8988T (cell line): ENCODE measurements around the gene RAPGEF2.

Source experiments
- DNase-seq: peaks from one replicate; pipeline ENCODE4 v3.0.0; 2011

The RAPGEF2 gene

GRCh38 chr4:159204566-159204965 lies 101.7 kb downstream of the RAPGEF2 start:
- DNase-seq, result no peak

DNA sequence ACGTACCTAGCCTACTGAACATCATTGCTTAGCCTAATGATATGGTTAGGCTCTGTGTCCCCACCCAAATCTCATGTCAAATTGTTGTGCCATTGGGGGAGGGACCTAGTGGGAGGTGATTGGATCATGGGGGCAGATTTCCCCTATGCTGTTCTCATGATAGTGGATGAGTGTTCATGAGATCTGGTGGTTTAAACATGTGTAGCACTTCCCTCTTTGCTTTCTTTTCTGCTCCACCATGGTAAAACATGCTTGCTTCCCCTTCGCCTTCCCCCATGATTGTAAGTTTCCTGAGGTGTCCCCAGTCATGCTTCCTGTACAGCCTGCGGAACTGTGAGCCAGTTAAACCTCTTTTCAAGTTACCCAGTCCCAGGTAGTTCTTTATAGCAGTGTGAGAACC lies 102.6 kb downstream of the RAPGEF2 start:
- no peak for DNase-seq

- DNase-seq, result no peak
Measured at GRCh38 chr4:159206427-159206871, 103.6 kb downstream of the RAPGEF2 start.

DNA sequence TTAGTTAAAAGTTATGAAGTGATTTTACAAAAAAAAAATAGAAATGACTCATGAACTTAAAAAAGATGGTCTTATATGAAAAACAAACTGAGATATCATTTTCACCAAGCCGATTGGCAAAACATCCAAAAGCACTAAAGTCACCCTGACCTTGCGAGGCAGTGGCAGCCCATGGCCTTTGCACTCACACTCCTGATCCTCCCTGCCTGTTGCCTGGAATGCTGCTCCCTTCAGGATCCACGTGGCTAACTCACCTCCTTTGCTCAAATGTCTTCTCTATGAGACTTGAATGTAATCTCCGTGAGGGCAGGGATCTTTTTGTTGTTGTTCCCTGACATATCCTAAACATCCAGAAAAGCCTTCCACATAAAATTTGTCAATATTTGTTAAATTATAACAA lies 106.4 kb downstream of the RAPGEF2 start:
- DNase-seq, result no peak

GRCh38 chr4:159210975-159211374 lies 108.1 kb downstream of the RAPGEF2 start:
- no peak for DNase-seq

- DNase-seq, result no peak
Measured at GRCh38 chr4:159212675-159213293, 109.9 kb downstream of the RAPGEF2 start.

- no peak for DNase-seq
Measured at GRCh38 chr4:159216834-159217233, 114.0 kb downstream of the RAPGEF2 start.

GRCh38 chr4:159219862-159220261 lies 117.0 kb downstream of the RAPGEF2 start:
- no peak for DNase-seq

DNA sequence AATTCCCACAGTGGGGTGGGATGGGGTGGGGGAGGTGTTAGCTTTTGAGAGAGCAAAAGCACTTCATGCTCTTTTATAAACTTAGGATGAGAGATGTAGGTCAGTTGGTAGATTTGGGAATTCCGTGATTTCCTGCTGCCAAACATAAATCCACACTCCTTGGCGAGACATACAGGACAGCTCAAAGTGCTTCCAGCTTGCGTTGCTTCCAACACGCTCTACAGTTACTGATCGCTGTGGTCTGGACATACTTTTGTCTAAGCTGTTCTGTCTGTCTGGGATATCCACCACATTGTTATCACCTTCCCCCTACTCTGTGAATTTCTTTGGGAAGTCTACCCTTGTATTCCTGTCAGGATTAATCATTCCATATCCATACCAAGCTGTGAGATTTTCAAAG lies 117.5 kb downstream of the RAPGEF2 start:
- DNase-seq, result no peak

DNA sequence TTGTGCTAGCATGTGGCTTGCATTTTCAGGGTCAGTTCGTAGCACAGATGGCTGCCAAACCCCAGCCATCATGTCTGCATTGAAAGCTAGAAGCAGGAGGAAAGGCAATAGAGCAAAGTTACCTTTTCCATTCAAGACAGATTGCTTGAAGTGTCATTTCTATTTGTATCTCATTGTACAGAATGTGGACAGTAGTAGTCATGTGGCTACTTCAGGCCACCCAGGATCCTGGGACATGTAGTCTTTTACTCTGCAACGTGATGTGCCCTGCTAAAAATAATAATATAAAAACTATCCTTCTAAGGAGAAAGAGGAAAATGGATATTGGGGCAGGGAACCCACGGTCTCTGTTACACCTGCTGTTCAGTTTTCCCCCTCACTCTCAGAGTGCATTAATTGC lies 118.4 kb downstream of the RAPGEF2 start:
- no peak for DNase-seq

DNA sequence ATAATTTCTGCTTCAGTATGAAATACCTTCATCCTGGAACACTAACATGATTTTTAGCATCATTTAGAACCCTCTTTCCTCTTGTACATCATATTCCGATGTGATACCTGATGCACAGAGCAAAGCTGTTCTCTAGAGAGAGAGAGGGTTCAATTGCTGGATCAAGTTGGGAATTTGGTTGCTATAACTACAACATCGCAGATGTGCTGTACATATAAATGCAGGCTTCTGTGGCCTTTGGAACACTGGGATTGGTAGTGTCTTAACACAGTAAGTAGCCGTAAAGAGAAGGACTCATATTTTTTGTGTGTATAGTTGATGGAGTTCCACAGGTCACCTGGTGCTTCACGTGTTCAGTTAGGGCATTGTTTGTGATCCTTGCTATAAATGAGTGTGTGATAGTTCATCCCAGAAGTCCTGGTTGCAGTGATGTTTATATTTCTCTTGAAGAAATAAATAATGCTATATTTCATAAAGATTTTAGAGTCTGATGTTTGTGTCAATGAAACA lies 119.2 kb downstream of the RAPGEF2 start:
- DNase-seq, result no peak

GRCh38 chr4:159224408-159224807 lies 121.5 kb downstream of the RAPGEF2 start:
- DNase-seq, result no peak

GRCh38 chr4:159227378-159227777 lies 124.5 kb downstream of the RAPGEF2 start:
- no peak for DNase-seq

GRCh38 chr4:159227984-159228383 lies 125.1 kb downstream of the RAPGEF2 start:
- no peak for DNase-seq

- DNase-seq, result no peak
Measured at GRCh38 chr4:159229164-159229563, 126.3 kb downstream of the RAPGEF2 start.

- no peak for DNase-seq
Measured at GRCh38 chr4:159232465-159233106, 129.7 kb downstream of the RAPGEF2 start.

DNA sequence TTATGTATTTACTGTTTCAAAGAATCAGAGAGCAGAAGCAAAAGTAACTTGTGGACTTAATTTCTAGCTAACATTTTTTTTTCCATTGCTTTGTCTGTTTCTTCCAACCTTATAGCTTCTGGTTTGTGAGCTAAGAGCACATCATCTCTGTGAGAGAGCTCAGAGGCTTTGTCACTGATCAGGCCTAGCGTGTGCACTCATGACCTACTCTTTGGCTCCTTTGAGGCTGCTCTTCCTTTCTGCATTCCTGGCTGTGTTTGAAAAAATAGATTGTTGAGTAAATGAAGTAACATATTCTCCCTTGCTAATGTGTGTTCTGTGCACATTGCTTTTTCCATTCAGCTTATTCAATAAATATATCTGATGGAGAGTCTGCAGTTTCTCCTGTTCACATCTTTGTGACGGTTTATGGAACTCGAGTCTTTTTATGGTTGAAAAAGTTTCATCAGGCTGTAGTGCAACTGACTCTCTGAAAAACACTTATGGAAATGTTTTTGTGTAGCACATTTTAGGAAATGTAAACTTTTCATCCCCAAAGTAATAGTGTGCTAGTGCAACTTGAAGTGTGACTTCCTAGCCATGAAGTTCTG lies 133.0 kb downstream of the RAPGEF2 start:
- no peak for DNase-seq

DNA sequence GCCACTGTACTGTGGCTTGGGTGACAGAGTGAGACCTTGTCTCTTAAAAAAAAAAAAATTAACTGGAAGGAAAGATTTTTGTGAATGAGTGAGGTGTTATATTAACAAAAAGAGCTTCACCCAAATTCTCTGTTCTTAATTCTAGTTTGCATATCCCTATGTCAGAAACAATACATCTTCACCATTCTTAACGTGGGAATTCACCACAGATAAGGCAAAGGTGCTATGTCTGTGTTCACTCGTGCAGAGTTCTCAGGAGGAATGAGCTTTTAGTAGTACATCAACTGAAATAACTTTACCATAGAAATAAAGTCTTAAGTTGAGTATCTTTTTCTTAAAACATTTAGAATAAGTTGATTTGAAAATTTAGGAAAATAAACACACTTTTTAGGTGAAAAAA lies 135.1 kb downstream of the RAPGEF2 start:
- no peak for DNase-seq

DNA sequence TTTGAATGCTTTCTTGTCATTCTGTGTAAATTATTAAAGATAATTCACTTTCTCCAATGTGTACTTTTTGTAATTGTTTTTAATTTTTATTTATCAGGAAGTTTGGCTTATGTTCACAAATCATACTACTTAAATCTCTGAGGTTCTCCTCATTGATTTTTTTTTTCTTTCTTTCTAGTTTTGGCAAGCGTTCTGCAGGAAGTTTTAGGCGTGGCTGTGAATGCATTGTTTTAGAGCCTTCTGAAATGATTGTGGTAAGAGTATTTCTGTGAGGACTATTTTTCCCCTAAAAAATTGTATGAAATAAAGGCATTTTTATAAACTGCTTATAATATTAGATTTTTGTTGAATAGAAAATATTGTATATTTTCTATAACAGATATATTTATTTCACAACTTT lies 135.8 kb downstream of the RAPGEF2 start:
- no peak for DNase-seq

DNA sequence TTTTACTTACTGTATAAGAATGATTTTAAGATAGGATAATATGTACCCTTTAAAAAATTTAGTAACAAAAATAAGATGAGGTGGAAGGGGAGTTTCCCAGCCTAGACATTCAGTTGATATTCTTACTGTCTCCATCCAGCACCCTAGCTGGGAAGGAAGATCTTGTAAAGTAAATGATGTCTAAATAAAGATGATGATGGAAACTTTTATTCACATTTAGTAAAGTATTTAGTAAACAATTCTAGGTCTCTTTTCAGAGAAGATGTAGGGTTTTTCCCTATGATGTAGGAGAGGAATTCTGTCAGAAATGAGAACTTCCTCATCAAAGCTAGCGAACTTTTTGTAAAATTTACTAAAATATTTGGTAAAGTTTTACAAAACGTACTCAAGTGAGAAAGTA lies 136.8 kb downstream of the RAPGEF2 start:
- DNase-seq, result no peak

DNA sequence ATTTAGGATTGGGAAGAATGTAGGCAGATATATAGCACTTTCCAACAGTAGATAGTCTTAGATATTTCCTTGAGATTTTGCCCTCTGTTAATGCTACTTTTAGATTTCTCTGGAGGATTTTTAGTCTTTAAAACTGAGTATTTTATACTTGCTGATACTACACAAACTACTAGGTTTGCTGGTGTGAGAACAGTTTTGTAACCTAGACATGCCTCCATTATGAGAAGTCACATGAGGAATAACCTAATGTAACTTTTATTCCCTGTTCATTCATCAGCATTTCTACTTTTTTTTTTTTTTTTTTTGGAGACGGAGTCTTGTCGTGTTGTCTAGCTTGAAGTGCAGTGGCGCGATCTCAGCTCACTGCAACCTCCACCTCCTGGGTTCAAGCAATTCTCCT lies 137.2 kb downstream of the RAPGEF2 start:
- no peak for DNase-seq

GRCh38 chr4:159240687-159241086 lies 137.8 kb downstream of the RAPGEF2 start:
- no peak for DNase-seq

- no peak for DNase-seq
Measured at GRCh38 chr4:159242427-159242826, 139.5 kb downstream of the RAPGEF2 start.
